GM04503 (cell line): ENCODE measurements around the gene DUSP9.
"Not testable (repeated sequence)": the region's sequence is repeated elsewhere in the genome, so short reads cannot be mapped to it uniquely, and the experiment has no call there.

Experiments
- DNase-seq: peaks from one replicate; pipeline ENCODE4 v3.0.0-alpha.2; 2012; ENCODE audit warnings: low read depth

DUSP9 gene

GRCh38 chrX:153693216-153694086 lies 46.4 kb downstream of the DUSP9 start:
- DNase-seq = no peak

GRCh38 chrX:153694256-153694655 lies 47.3 kb downstream of the DUSP9 start:
- DNase-seq = not testable (repeated sequence)

- DNase-seq = no peak
Observed at GRCh38 chrX:153694687-153695270, 47.8 kb downstream of the DUSP9 start.

DNA sequence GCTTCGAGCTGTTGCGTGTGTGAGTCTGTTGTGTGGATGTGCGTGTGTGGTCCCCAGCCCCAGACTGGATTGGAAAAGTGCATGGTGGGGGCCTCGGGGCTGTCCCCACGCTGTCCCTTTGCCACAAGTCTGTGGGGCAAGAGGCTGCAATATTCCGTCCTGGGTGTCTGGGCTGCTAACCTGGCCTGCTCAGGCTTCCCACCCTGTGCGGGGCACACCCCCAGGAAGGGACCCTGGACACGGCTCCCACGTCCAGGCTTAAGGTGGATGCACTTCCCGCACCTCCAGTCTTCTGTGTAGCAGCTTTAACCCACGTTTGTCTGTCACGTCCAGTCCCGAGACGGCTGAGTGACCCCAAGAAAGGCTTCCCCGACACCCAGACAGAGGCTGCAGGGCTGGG lies 49.1 kb downstream of the DUSP9 start:
- no peak for DNase-seq

GRCh38 chrX:153696538-153696937 lies 49.5 kb downstream of the DUSP9 start:
- not testable (repeated sequence) for DNase-seq

DNA sequence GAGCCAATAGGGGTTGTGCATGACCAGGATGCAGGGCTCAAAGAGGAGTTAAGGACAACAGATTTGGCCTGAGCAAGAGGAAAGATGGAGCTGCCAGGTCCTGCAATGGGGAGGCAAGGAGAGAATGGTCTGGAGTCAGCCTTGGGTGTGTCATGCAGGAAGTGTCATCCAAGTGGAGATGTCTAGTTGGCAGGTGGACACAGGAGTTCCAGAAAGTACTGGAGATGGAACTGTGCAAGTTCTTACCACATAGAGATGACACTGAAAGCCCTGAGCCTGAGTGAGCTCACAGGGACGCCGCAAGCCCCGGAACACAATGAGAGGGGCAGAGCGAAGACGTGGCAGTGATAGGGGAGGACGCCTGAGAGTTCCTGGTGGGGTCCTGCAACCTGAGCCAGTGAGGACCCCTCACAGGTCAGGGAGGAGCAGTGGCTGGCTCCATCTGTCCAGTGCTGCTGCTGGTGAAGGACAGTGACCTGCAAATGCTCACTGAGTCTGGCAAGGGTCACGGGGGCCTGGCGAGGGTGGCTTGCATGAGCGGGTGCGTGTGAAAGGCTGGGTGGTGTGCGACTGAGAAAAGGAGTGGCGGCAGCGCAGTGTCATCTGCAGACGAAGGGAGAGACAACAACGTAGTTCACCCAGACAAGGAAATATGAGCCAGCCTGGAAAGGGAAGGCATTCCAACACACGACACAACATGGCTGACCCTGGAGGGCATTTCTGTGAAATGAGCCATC lies 50.2 kb downstream of the DUSP9 start:
- not testable (repeated sequence) for DNase-seq

DNA sequence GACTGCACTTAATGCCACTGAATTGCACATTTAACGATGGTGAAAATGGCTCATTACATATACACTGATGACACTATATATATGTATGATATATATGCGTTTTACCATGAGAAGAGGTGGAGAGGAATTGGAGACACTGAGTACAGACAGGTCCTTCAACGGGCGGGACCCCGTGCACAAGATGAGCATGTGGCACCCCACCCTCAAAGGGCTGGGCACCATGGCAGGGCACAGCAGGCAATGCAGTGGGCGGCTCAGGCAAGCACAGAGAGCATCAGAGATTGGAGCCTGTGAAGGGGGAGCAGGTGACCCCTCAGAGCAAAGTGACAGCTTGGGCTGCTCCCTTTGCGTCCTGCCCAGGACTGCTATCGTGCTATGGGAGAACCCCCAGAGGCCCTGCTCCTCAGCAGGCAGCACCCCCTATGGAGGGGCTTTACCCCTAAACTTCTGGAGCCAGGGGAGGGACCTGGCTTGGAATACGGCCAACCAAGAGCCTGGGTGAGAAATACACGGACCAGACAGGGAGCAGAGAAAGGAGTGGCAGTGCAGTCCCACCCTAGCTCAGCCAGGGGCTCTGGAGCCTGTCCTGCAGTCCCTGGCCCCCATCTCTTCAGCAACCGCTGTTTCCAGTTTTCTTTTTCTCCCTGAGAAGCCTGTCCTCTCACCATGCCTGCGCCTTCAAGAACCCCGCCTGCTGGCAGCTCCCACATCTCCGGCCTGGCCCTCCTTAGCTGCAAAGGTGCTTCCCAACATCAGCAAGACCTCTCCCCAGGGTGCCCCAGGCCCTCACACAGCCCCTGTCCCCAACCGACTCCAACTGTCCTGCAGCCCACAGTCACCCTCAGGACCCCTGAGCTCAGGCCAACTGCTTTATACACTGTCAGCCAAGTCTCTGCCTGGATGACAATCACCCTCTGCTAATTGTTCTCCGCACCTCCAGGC lies 51.2 kb downstream of the DUSP9 start:
- DNase-seq = no peak

DNA sequence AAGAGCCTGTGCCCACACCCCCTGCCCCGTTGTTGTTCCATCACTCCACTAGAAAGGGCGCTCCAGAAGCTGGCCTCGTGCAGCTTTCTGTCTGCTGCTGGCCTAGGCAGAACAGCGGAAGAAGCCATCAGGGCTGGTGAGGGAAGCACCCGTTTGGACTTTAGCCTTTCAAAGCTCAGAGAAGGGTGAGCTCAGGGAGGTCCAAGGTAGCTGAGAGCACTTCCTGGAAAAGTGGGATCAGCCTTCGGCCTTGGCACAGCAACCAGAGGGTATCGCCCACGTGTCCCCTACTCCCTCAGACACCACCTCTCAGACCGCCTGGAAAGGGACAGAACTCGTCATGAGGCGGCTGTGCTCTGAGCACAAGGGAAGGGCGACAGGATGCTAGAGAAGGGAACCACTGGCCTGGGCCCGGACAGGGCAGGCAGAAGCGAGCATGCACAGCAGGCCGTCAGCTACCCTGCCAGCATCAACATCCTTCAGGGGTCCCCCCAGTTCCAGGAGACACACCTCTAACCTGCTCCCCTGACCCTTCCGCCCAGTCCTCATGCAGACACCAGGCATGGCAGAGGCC lies 52.3 kb downstream of the DUSP9 start:
- DNase-seq = not testable (repeated sequence)

DNA sequence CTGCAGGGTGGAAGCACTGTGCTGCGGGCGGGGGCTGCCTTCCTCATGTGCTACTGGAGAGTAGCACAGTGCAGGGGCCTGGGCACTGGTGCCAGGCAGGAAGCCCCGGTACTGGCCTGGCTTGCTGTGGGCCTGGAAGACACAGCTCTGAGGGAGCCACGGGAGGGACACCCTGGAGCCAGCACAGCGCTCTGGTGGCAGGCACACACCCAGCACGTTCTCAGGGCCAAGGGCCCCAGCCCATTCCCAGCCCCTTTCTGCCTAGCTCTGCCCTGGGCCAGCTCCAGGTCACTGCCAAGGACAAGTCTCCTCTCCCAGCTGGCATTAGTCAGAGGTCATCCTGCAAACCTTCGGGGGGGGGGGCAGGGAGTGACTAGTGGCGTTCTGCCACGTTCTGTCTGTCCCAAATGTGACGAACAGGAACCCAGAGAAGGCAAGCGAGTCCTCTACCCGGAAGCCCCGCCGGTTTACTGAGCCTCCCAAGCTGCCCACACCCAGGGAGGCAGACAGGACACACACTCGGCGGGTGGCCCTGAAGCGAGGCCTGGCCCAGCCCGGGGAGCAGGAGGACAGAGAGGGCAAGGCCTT lies 52.9 kb downstream of the DUSP9 start:
- DNase-seq = not testable (repeated sequence)

GRCh38 chrX:153700376-153700945 lies 53.5 kb downstream of the DUSP9 start:
- DNase-seq = no peak
